HG02938 (cell line): ENCODE measurements around the gene RABL6.
A peak's percentile ranks its signal among the peaks of the same experiment; 100 is the strongest.
"Not testable (repeated sequence)": the region's sequence is repeated elsewhere in the genome, so short reads cannot be mapped to it uniquely, and the experiment has no call there.

Experiments used
- ATAC-seq: cut with Tn5 transposase; IDR thresholded peaks from one replicate; pipeline ENCODE4 v1.9.1; 2021; ENCODE audit warnings: mild to moderate bottlenecking, moderate library complexity; ENCODE audit not compliant: unreplicated experiment

Gene RABL6

DNA sequence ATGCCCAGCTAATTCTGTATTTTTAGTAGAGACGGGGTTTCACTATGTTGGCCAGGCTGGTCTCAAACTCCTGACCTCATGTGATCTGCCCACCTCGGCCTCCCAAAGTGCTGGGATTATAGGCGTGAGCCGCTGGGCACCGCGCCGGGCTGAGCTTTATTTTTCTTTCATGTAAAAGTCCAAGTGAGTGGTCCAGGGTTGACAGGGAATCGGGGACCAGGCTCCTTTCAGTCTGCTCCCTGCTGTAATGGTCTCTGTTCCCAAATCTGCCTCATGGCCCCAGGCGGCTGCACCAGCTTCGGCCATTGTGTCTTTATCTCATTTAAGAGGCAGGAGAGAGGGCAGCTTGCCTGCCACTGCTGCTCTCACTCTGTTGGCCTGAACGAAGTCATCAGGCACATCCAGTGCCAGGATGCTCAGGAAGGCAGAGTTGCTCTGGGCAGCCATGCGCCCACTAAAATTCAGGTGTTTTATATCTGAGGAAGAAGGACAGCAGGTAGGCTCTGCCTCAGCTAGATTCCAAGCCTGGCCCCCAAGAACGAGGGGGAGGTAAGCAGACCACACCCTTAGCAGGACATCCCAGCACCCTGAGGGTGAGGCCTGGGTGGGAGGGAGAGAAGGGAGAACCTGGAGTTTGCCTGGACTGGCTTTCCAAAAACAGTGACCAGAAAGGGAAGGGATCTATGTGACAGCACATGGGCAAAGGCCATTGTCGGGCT, 13.3 kb upstream of the RABL6 start:
- ATAC-seq = no peak

DNA sequence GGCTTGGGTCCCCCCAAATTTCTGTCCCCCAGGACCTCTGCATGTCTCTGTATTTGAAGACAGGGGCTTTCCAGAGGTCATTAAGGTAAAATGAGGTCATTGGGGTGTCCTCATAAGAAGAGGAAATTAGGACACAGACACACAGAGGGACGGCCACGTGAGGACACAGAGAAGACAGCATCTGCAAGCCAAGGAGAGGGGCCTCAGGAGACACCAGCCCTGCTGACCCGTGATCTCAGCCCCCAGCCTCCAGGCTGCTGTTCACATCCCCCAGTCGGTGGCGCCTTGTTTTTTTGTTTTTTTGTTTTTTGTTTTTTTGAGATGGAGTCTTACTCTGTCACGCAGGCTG, 12.8 kb upstream of the RABL6 start:
- ATAC-seq = no peak

DNA sequence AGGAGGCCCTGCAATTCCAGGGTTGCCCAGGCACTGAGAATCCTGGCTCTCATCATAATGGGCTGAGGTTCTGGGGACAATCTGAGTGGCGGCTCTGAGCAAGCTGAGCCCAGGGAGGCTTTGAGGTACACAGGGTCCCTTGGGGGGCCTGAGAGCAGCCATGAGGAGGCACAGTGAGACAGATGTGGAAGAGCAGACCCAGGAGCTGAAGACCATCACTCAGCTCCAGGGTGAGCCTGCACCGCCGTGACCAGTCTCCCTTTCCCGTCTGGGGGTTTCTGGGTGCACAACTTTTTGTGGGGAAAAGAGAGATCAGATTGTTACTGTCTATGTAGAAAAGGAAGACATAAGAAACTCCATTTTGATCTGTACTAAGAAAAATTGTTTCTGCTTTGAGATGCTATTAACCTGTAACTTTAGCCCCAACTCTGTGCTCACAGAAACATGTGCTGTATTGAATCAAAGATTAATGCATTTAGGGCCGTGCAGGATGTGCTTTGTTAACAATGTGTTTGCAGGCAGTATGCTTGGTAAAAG, 11.4 kb upstream of the RABL6 start, which contains the start of gene CCDC183:
Gene CCDC183, plus strand, starts transcription at position 101 of the 537 bp plus-strand sequence. Its CDS starts 60 bp downstream, at position 161.
- ATAC-seq = no peak

DNA sequence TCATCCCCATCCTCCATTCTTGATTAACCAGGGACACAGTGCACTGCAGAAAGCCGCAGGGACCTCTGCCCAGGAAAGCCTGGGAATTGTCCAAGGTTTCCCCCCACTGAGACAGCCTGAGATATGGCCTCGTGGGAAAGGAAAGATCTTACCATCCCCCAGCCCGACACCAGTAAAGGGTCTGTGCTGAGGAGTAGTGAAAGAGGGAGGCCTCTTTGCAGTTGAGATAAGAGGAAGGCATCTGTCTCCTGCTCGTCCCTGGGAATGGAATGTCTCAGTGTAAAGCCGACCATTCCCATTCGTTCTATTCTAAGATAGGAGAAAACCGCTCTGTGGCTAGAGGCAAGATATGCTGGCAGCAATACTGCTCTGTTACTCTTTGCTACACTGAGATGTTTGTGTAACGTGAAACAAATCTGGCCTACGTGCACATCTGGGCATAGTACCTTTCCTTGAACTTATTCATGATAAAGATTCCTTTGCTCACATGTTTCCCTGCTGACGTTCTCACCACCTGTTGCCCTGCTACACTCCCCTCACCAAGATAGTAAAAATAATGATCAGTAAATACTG, 10.9 kb upstream of the RABL6 start:
- not testable (repeated sequence) for ATAC-seq

DNA sequence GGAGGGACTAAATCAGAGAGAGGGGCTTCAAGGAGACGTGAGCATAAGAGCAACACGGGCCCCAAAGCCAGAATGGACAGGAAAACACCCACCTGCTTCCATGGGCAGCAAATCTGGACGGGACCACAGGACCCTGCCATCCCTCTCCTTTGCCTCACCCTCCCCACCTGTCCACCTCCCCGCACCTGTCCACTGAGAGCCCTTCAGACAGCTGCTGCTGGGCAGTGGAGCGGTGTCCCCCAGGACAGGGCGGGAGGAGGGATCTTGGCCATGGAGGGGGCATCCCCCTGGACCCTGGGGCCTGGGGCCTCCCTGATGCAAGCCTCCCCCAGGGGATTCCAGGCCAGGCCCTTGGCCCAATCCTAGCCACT, 9.1 kb upstream of the RABL6 start:
- ATAC-seq = no peak

DNA sequence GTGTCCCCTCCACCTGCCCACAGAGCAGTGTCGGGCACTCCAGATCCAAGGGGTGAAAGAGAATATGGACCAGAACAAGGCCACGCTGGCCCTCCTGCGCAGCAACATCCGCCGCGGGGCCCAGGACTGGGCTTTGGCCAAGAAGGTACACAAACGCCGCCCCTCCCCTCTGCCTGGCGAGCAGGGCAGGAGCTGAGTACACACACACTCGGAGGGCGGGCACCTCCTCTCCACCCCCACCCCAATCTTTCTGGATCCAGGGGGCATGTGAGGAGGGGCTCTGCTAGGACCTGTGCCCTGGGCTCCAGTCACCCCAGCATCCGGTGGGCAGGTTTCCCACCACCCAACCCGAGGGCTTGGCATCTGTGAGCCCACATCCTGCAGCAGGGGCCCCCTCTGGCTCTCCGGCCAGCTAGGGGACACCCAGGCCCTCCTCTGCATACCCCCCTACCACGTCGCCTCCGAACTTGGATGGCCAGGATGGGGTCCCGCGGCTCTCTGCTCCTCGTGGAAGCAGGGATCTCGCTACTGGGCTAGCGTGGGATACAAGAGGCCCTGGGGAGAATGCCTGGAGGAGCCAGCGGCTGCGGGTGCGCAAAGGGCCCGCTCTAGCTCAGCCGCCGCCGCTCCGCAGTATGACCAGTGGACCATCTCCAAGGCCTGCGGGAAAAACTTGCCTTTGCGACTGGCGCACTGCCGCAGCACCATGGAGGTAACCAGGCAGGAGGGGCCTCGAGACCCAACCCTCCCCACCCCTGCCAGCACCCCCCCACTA, 8.5 kb upstream of the RABL6 start:
- ATAC-seq = no peak

DNA sequence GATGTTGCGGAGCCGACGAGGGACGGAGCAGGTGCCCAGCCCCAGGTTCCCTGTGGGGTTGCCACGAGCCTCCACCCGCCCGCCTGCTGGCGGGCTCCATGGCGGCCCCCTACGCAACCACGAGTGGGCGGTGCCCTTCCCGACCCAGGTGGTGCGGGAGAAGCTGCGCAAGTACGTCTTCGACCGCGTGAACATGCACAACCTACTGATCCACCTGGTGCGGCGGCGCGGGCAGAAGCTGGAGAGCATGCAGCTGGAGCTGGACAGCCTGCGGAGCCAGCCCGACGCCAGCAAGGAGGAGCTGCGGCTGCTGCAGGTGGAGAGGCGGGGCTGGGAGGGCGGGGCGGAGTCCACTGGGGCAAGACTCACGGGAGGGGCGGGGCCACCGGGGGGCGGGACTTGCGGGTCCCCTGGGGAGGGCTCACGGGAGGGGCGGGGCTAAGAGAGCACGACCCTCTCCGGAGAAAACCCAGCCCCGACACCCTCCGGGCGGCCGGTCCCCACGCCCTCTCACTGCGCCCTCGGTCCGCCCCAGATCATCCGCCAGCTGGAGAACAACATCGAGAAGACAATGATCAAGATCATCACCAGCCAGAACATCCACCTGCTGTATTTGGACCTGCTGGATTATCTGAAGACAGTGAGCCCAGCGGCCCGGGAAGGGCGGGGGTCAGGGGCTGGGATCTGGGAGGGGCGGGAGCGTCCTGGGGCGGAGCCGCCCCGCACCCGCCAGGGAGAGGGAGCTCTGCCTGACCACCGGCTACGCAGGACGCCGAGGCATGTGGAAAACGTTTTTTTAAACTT, 7.7 kb upstream of the RABL6 start:
- no peak for ATAC-seq

DNA sequence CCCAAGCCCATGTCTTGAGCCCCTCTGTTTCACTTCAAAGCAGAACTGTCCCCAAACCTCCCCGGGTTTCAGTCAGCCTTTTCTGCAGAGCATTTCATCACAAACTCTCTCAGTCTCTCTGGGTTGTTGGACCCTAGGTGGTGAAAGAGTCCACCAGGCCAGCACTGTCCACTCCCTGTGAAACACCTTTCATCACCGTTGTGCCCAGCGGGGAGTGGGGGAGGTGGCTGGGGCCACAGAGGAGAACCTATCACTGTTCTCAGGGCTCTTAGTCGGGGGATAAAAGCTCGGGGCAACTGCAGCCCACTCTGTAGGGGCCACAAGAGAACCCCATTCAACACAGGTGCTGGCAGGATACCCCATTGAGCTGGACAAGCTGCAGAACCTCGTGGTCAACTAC, 5.4 kb upstream of the RABL6 start:
- ATAC-seq = no peak

DNA sequence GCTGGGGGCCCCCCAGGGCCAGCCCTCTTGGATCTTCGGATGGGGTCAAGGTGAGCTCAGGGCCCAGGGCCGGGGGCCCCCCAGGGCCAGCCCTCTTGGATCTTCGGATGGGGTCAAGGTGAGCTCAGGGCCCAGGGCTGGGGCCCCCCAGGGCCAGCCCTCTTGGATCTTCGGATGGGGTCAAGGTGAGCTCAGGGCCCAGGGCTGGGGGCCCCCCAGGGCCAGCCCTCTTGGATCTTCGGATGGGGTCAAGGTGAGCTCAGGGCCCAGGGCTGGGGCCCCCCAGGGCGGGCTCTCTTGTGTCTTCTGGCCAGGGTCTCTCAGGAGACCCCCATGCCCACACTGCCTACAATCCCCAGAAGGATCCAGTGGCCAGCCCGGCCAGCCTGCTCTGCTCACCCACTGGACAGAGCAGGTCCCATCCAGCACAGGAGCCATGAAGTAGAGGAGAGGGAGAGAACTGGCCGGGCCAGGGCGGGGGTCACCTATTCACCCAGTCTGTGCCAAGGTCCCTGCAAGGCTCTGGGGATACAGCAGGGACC, 4.7 kb upstream of the RABL6 start:
- ATAC-seq = not testable (repeated sequence)

DNA sequence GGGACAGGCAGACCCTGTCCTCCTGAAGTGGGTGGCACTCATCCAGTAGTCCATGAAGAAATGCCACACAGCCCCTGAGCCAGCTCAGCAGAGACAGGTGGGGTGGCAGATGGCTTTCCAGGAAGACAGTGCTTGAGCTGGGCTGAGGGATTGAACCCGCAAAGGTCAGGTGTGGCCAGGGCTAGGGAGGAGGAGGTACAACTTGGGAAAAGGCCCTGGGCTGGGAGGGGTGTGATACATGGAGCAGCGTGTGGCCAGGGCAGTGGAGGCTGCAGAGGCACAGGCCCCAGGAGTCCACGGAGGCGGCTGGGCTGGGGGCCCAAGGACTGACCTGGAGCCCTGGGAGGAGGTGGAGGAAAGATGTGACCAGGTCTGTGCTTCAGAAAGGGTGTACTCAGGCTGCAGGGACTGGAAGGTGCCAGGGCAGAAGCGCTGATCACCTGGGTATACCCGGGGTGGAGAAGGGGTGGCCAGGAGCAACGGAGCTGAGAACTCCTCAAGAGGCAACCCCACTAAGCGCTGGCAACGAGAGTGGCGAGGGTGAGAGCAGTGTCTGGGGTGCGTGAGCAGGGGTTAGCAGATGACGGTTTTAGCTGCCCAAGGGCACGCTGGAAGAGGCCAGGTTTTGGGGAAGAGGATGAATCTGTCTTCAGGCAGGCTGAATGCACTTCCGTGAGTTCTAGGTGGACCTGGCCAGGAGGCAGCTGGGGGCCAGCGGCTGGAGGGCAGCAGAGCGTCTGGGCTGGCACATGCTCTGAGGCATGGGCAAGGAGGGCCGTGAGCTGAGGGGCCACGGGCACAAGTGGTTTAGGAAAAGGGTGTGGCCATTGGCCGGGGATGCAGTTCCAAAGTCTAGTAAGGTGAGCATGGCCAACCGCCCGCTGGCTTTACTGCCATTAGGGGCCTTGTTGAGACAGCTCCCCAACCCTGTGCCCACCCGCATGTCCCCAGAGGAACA, 3.9 kb upstream of the RABL6 start:
- ATAC-seq = no peak

DNA sequence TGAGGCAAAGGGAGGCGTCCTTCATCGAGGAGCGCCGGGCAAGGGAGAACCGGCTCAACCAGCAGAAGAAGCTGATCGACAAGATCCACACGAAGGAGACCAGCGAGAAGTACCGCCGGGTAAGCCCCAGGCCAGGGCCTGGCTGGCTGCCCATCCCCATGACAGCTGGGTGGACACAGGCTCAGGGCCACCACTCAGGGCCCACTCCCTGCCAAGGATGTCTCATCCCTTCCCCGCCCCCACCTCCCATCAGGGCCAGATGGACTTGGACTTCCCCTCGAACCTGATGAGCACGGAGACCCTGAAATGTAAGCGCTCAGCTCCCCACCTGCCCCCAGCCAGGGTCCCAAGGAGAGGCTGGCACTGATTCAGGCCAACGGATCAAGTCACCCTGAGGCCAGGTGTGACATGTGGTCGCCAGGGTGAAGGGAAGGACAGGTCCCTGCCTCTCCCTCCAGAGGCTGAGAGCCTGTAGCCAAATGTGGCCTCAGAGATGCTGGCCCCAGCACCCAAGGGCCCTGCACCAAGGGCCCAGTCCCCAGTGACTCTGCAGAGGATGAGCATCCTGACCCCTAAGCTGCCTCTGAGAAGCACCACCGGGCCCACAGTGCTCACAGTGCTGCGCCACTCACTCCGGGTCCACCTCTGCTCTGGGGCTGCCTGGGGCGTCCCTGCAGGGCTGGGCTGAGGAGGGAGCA, 3.1 kb upstream of the RABL6 start:
- no peak for ATAC-seq

DNA sequence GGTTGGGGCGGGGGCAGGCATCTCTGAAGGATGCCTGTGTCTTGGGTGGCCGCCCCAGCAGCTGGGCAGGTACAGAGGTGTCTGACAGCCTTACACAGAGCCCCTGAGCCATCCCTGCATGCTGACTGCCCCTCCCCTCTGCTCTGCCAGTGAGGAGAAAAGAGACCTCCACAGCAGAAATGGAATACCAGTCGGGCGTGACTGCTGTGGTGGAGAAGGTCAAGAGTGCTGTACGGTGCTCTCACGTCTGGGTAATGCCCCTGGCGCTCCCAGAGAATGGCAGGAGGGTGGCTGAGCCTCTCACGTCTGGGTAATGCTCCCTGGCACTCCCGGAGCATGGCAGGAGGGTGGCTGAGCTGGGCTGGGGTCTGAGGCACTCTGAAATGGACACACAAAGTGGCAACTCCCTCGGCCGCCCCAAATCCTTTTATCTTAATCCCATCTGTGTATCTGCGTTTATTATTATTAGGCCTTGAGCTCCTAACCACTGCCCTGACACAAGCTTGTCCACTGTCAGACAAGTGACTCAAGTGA, 2.5 kb upstream of the RABL6 start:
- ATAC-seq = no peak

DNA sequence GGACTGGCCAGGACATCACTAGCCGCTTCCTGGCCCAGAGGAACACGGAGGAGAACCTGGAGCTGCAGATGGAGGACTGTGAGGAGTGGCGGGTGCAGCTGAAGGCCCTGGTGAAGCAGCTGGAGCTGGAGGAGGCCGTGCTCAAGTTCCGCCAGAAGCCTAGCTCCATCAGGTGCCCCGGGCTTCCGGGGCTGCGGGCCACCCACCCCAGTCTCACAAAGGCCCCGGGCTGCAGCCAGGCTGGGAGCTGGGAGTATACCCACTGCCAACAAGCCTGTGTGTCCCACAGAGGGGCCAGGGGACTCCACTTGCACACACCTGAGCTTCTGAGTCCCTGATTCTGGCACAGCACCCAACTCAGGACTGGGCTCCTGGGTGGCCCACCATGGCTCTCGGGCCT, 1.7 kb upstream of the RABL6 start:
- no peak for ATAC-seq

DNA sequence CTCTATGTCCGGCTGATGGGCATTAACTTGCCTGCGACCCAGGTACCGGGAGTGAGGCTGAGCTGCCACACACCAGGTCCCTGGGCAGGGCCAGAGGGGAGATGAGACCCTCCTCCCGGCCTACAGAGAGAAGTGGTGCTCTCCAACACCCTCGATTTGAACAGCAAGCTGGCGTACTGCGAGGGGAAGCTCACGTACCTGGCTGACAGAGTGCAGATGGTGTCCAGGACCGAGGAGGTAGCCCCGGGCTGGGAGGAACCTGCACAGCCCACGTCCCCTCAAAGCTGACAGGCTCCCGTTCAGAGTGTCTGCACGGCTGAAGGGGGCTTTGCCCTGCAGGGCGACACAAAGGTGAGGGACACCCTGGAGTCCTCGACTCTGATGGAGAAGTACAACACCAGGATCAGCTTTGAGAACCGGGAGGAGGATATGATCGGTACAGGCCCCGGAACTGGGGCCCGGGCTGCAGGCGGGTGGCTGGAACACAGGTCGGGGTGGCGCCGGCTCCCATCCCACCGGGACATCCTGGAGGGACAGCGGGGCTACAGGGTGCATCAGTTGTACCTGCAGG, 1.0 kb upstream of the RABL6 start:
- ATAC-seq = no peak

DNA sequence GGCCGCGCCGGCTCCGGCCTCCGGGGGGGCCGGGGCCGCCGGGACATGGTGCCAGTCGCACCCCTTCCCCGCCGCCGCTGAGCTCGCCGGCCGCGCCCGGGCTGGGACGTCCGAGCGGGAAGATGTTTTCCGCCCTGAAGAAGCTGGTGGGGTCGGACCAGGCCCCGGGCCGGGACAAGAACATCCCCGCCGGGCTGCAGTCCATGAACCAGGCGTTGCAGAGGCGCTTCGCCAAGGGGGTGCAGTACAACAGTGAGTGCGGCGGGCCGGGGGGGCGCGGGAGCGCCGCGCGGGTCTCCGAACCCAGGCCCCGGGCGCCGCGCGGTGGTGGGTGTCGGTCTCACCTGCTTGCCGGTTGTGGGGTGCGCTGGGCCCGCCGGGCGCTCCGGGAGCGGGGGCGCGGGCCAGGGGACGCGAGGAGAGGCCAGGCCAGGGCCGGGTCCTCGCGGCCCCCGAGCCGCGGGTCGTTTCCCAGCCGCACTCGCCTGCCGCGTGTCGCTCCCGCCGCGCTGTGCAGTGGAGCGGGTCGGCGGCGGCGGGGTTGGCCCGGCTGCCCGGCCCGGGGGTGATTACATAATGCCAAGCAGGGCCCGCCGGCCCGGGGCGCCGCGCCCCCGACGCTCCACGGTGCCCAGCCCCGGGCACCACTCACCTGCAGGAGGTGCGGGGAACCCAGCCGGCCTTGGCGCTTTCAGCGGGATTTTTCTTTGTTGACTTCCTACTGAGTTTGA, 492 bp downstream of the RABL6 start:
- peak; percentile 25 for ATAC-seq

DNA sequence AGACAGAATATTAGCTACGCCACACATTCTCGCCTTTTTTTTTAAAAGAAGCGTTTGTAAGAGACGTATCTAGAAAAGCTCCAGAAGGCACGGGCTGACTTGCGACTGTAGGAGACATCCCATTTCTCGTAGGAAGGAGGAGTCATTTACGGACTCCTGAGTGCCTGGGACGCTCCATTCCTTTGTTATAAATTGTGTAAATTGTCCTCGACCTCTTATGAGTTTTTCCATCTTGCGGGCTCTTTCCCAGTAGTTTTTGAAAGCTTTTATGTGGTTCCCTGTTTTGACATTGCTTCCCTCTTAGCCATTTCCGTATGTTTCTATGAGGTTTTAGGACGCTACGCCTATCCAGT, 1.0 kb downstream of the RABL6 start:
- no peak for ATAC-seq

DNA sequence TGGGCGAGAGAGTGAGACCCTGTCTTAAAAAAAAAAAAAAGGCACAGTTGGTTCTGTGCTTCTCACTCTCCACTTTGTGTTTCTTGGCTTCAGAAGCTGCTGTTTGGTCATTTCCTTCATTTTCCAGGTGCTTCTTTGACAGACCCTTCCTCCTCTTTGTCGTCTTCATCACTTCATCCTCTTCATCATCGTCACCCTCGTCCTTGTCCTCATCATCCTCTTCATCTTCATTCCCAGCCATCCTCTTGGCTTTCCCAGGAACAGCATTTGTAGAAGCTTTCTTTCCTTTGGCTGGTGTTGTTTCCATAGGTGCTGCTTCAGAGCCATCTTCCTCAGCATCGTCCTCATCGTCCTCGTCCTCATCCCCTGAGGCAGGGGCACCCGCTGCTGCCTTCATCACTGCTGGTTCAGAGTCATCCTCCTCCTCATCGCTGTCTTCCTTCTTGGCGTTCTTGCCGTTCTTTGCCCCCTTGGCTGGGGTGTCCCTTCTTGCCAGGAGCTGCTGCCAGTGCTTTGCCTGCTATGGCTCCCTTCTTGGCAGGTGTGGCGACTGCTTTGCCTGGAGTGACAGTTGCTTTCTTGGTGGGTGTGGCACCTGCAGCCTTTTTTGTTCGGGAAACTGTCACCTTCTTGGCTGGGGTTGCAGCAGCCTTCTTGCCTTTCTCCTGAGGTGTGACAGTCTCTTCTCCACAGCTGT, 7.1 kb downstream of the RABL6 start:
- no peak for ATAC-seq
